HepG2 (cell line): Measurements from ENCODE around the gene MASP2. TPM values are rescaled to one million over a fixed set of nuclear protein-coding genes. Genes with fewer than 3 reads are reported as not detected.
"Not testable (repeated sequence)": the region's sequence is repeated elsewhere in the genome, so short reads cannot be mapped to it uniquely, and the experiment has no call there.

Experiments
- ATAC-seq: fragments of 200-7000 bp; cut with Tn5 transposase; 3 replicates; pipeline ENCODE4 v1.9.1; 2020; ENCODE audit warnings: mild to moderate bottlenecking, moderate library complexity
- BruUV-seq: library from RNA; stranded (reverse); fragments of 400-500 nt; replicated peaks from 2 replicates; lab custom pipeline; 2021; lab: Mats Ljungman, UMichigan
- CTCF ChIA-PET: fragments of 300-600 bp; formaldehyde crosslinking; extraction: SDS; loops from one replicate; lab custom pipeline; 2021; ENCODE audit warnings: low total read pairs, inconsistent platforms, low intra/inter-chr PET ratio; lab: Yijun Ruan, JAX
- POLR2A ChIA-PET: fragments of 350-600 bp; sonication (Branson Sonifier 250); formaldehyde crosslinking; loops from one replicate; lab custom pipeline; 2020; ENCODE audit warnings: antibody characterized with exemption, inconsistent platforms; lab: Yijun Ruan, JAX
- DNase-seq: peaks from one replicate; pipeline ENCODE4 v3.0.0-alpha.2; 2015; ENCODE audit warnings: low spot score
- FAIRE-seq: peaks from 3 replicates; lab custom pipeline; 2011; peaks lifted over from hg19 to GRCh38; lab: Jason Lieb, UNC
- H2AFZ ChIP-seq: one replicate; pipeline ENCODE4 v1.6.1; 2011; ENCODE audit warnings: low read length, inconsistent platforms
- H3K27ac ChIP-seq: fragments of 300-600 bp; 3 replicates; pipeline ENCODE4 v1.8.0; 2011; ENCODE audit warnings: mixed run types, mild to moderate bottlenecking, mixed read lengths, low read length, inconsistent platforms; ENCODE audit not compliant: insufficient read depth; ENCODE audit errors: extremely low read length
- H3K27me3 ChIP-seq, 2 experiments: fragments of 200-600 bp in 1 of 2; 2 replicates in 1 of 2; 3 replicates in 1 of 2; pipeline versions ENCODE4 v1.6.0 to v1.8.0; 2011; ENCODE audit warnings: low read length in 2 of 2, mild to moderate bottlenecking in 2 of 2, moderate library complexity in 2 of 2, inconsistent platforms in 1 of 2; ENCODE audit not compliant: insufficient read depth in 2 of 2, control insufficient read depth in 1 of 2
- H3K36me3 ChIP-seq, 2 experiments: fragments of 200-600 bp in 1 of 2; replicated peaks in 1 of 2; 2 replicates in 1 of 2; 3 replicates in 1 of 2; pipeline versions ENCODE4 v1.5.1 to v1.8.0; 2011; ENCODE audit warnings: low read length in 2 of 2, inconsistent platforms in 1 of 2; ENCODE audit not compliant: insufficient read depth in 2 of 2, control insufficient read depth in 1 of 2
- H3K4me1 ChIP-seq: 2 replicates; pipeline ENCODE4 v1.5.1; 2012; ENCODE audit warnings: low read length, inconsistent platforms; ENCODE audit not compliant: insufficient read depth
- H3K4me2 ChIP-seq: 2 replicates; pipeline ENCODE4 v1.6.0; 2011; ENCODE audit warnings: low read depth, low read length, inconsistent platforms
- H3K4me3 ChIP-seq, 3 experiments: fragments of 200-600 bp in 1 of 3; sonication (generic), shearing (Covaris generic) in 1 of 3; replicated peaks in 1 of 3; 2 replicates each; pipeline ENCODE4 v1.5.1; 2011 to 2016; ENCODE audit warnings: low read length in 3 of 3, inconsistent platforms in 2 of 3, low read depth in 2 of 3, mild to moderate bottlenecking in 2 of 3, control low read depth in 1 of 3, mixed read lengths in 1 of 3; ENCODE audit not compliant: insufficient read depth in 1 of 3
- H3K79me2 ChIP-seq: one replicate; pipeline ENCODE4 v1.6.1; 2011; ENCODE audit warnings: low read length, inconsistent platforms; ENCODE audit not compliant: insufficient read depth
- H3K9ac ChIP-seq: 2 replicates; pipeline ENCODE4 v1.6.0; 2011; ENCODE audit warnings: mild to moderate bottlenecking, low read depth, low read length, inconsistent platforms; ENCODE audit not compliant: insufficient read depth
- H3K9me3 ChIP-seq: 2 replicates; pipeline ENCODE4 v1.5.1; 2012; ENCODE audit warnings: mild to moderate bottlenecking, low read length
- H4K20me1 ChIP-seq: 2 replicates; pipeline ENCODE4 v1.6.0; 2011; ENCODE audit warnings: inconsistent platforms, mild to moderate bottlenecking, low read length, moderate library complexity; ENCODE audit not compliant: insufficient read depth
- ARID2 ChIP-seq: sonication (generic); formaldehyde crosslinking; IDR thresholded peaks from 2 replicates; pipeline ENCODE4 v1.8.1; 2022; ENCODE audit warnings: mild to moderate bottlenecking, missing genetic modification reagents, borderline replicate concordance
- KAT7 ChIP-seq: IDR thresholded peaks from 2 replicates; pipeline ENCODE4 v1.6.1; 2018; ENCODE audit warnings: borderline replicate concordance, missing compliant biosample characterization
- NRL ChIP-seq: sonication (generic); formaldehyde crosslinking; IDR thresholded peaks from 2 replicates; pipeline ENCODE4 v1.5.0; 2020; ENCODE audit warnings: missing genetic modification reagents, mild to moderate bottlenecking, moderate library complexity, borderline replicate concordance
- POLR2A ChIP-seq, 2 experiments: IDR thresholded peaks; 2 replicates each; pipeline ENCODE4 v1.6.1; 2011; ENCODE audit warnings: low read depth in 2 of 2, low read length in 2 of 2, mild to moderate bottlenecking in 1 of 2, moderate library complexity in 1 of 2; ENCODE audit not compliant: insufficient read depth in 1 of 2
- POLR2AphosphoS2 ChIP-seq: IDR thresholded peaks from 2 replicates; pipeline ENCODE4 v1.6.1; 2011; ENCODE audit warnings: low read depth, low read length, improper control_type of control experiment
- SNRNP70 ChIP-seq: fragments of 200-400 bp; formaldehyde crosslinking; IDR thresholded peaks from 2 replicates; pipeline ENCODE4 v1.6.1; 2017; ENCODE audit warnings: mild to moderate bottlenecking, low read depth, low read length, moderate library complexity
- ZNF317 ChIP-seq: sonication (generic); formaldehyde crosslinking; IDR thresholded peaks from 2 replicates; pipeline ENCODE4 v1.5.0; 2020; ENCODE audit warnings: mild to moderate bottlenecking, missing genetic modification reagents
- WGBS: methylation state at CpG from one replicate; pipeline ENCODE4 v1.1.6; 2017; ENCODE audit warnings: low lambda C conversion rate; 5-methylcytosine and 5-hydroxymethylcytosine counted together
- in situ Hi-C: cut with HindIII; loops from 2 replicates; pipeline ENCODE4 v1.10.0; 2017; ENCODE audit warnings: low pct_unique_long_range_greater_than_20kb; ENCODE audit not compliant: extremely low pct_ligation_motif_present
- intact Hi-C: fragments of 100-400 bp; cut with micrococcal nuclease; formaldehyde crosslinking; loops from one replicate; pipeline ENCODE4 v1.10.0; 2022; ENCODE audit not compliant: unreplicated experiment
- polyA plus RNA-seq, 8 experiments: library from polyadenylated mRNA; depleted of rRNA in 3 of 8; stranded (reverse) in 7 of 8; unstranded in 1 of 8; fragments of >200 nt; fragmentation: Illumina TruSeq in 4 of 8; extraction: Trizol in 4 of 8; gene quantifications; 2 replicates each; pipeline versions ENCODE4 v1.2.1 to v1.2.3, GENCODE V29; 2011 to 2016; ENCODE audit warnings: low read depth in 4 of 8, missing spikeins in 1 of 8, mixed read lengths in 1 of 8; ENCODE audit not compliant: insufficient read depth in 1 of 8
- total RNA-seq, 5 experiments: library from RNA; depleted of rRNA; stranded (reverse); fragments of >200 nt; fragmentation: Illumina TruSeq; extraction: Trizol; gene quantifications; 2 replicates each; pipeline ENCODE4 v1.2.3, GENCODE V29; 2016; ENCODE audit warnings: low read depth in 1 of 5

MASP2 gene
- total and polyA plus RNA-seq, 2 of the 13 experiments (the other 11 are each of a cell fraction or from before 2014, with no cell fraction given): 7.1 to 11.8 TPM

GRCh38 chr1:11052839-11053757, 6.1 kb upstream of the MASP2 start (continued):
- TF ChIP-seq SNRNP70: no peak
- no peak for TF ChIP-seq KAT7 (CRISPR knock-in tag)
- TF ChIP-seq NRL (CRISPR knock-in tag): peak; percentile 51; the same call in 1 of the 2 replicates
- 0 out of 2 replicates have a peak, but pooled peaks have one; percentile 29 for TF ChIP-seq ARID2 (CRISPR knock-in tag)

- ChIA-PET CTCF (no interaction called here), POLR2A (interaction anchor here (2.0 kb wide), 1 partner anchor 9 kb away, joined by 10 read pairs; no protein-coding TSS in a partner anchor)
- Histone ChIP-seq H4K20me1 (peaks cover 3% of the 10 kb centered on the region; the same call in 1 of the 2 replicates), H3K36me3 (peaks cover 3 to 18% of the 10 kb centered on the region in 2 experiments; a peak in 4 of 5 replicates), H3K4me1 (peaks cover 43% of the 10 kb centered on the region), H3K9me3 (no peaks in the 10 kb centered on the region), H2AFZ (no peak overlapping the region), H3K27ac (no peak overlapping the region), H3K27me3 (no peaks in the 10 kb centered on the region), H3K79me2 (no peaks in the 10 kb centered on the region), H3K4me3 (no peak overlapping the region), H3K9ac (no peak overlapping the region), H3K4me2 (0 out of 2 replicates have a peak overlapping the region, but pooled peaks have one; percentile 3)
- 44% methylated on average over 19 of the region's 19 CpGs for WGBS
- TF ChIP-seq POLR2AphosphoS2 (0 out of 2 replicates have a peak, but pooled peaks have one; percentile 19), ZNF317 (no peak), POLR2A (IDR thresholded peaks at IDR 0.05; ENCODE audit: insufficient read depth in 1 of 2, low read depth in 2 of 2, low read length in 2 of 2) (peak in 1 of 2 experiments; percentile 14; a peak in 1 of 4 replicates)
- DNase-seq (no peak), ATAC-seq (peak; percentile 16), FAIRE-seq (no peak)
- intact Hi-C loops (no loop called here), in situ Hi-C loops (no loop called here)
- BruUV-seq: TSS peak; percentile 21
Measured at GRCh38 chr1:11051781-11052511, 4.9 kb upstream of the MASP2 start.

- DNase-seq, CTCF ChIA-PET, H3K4me2 ChIP-seq, in situ Hi-C loops, H4K20me1 ChIP-seq, H3K9me3 ChIP-seq, H3K27ac ChIP-seq, intact Hi-C loops, H3K9ac ChIP-seq, H2AFZ ChIP-seq, H3K79me2 ChIP-seq, H3K27me3 ChIP-seq, ATAC-seq, FAIRE-seq, BruUV-seq, H3K4me3 ChIP-seq: not testable (repeated sequence)
- peaks cover 3 to 10% of the 10 kb centered on the region in 2 experiments; a peak in 3 of 5 replicates for H3K36me3 ChIP-seq
- POLR2A ChIA-PET: interaction anchor here (1.4 kb wide), 1 partner anchor 9 kb away, joined by 3 read pairs; the partner anchor contains the start of gene SRM
- H3K4me1 ChIP-seq: peaks cover 51% of the 10 kb centered on the region
- 96% methylated on average over 10 of the region's 10 CpGs for WGBS
Measured at GRCh38 chr1:11051121-11051520, 4.1 kb upstream of the MASP2 start.
